SK-N-SH treated with all-trans-retinoic acid at 6 μM for 48 hours (cell line): ENCODE data around the gene SEL1L.

ENCODE experiments used
- ARNTL ChIP-seq: fragments of 450-650 bp; formaldehyde crosslinking; IDR thresholded peaks from 2 replicates; pipeline ENCODE4 v1.5.0; 2020; ENCODE audit warnings: low read depth, mild to moderate bottlenecking, moderate library complexity, borderline replicate concordance
- CSDC2 ChIP-seq: fragments of 250-450 bp; sonication (Bioruptor Pico); IDR thresholded peaks from 2 replicates; pipeline ENCODE4 v1.5.0; 2020; ENCODE audit warnings: mild to moderate bottlenecking, moderate library complexity
- ESRRG ChIP-seq: fragments of 250-450 bp; sonication (Bioruptor Pico); IDR thresholded peaks from 2 replicates; pipeline ENCODE4 v1.6.1; 2021; ENCODE audit warnings: mild to moderate bottlenecking
- GLIS3 ChIP-seq: fragments of 250-450 bp; sonication (Bioruptor Pico); IDR thresholded peaks from 2 replicates; pipeline ENCODE4 v1.5.0; 2020; ENCODE audit warnings: mild to moderate bottlenecking, moderate library complexity
- ISL1 ChIP-seq: fragments of 250-450 bp; sonication (Bioruptor Pico); IDR thresholded peaks from 2 replicates; pipeline ENCODE4 v2.1.2; 2022; ENCODE audit warnings: mild to moderate bottlenecking, moderate library complexity
- TOX ChIP-seq: fragments of 250-450 bp; sonication (Bioruptor Pico); IDR thresholded peaks from 2 replicates; pipeline ENCODE4 v1.8.0; 2021; ENCODE audit warnings: mild to moderate bottlenecking, moderate library complexity, borderline replicate concordance
- ZFP3 ChIP-seq: fragments of 250-450 bp; sonication (Bioruptor Pico); IDR thresholded peaks from 2 replicates; pipeline ENCODE4 v1.5.0; 2020; ENCODE audit warnings: mild to moderate bottlenecking, moderate library complexity
- ZFP30 ChIP-seq: fragments of 450-650 bp; formaldehyde crosslinking; IDR thresholded peaks from 2 replicates; pipeline ENCODE4 v1.5.0; 2022; ENCODE audit warnings: mild to moderate bottlenecking, moderate library complexity
- TF ChIP-seq, protein P1 (sequence below): fragments of 250-450 bp; sonication (Bioruptor Pico); IDR thresholded peaks from 2 replicates; pipeline ENCODE4 v1.5.1; 2020; ENCODE audit warnings: low read depth, mild to moderate bottlenecking, moderate library complexity
- TF ChIP-seq, protein P2 (sequence below): fragments of 250-450 bp; sonication (Bioruptor Pico); IDR thresholded peaks from 2 replicates; pipeline ENCODE4 v1.8.0; 2020; ENCODE audit warnings: mild to moderate bottlenecking, moderate library complexity, borderline replicate concordance
- TF ChIP-seq, protein P3 (sequence below): fragments of 250-450 bp; sonication (Bioruptor Pico); IDR thresholded peaks from 2 replicates; pipeline ENCODE4 v1.5.1; 2021; ENCODE audit warnings: mild to moderate bottlenecking, moderate library complexity
- TF ChIP-seq, protein P4 (sequence below): fragments of 250-450 bp; sonication (Bioruptor Pico); IDR thresholded peaks from 2 replicates; pipeline ENCODE4 v1.5.0; 2020; ENCODE audit warnings: mild to moderate bottlenecking, moderate library complexity

DNA sequence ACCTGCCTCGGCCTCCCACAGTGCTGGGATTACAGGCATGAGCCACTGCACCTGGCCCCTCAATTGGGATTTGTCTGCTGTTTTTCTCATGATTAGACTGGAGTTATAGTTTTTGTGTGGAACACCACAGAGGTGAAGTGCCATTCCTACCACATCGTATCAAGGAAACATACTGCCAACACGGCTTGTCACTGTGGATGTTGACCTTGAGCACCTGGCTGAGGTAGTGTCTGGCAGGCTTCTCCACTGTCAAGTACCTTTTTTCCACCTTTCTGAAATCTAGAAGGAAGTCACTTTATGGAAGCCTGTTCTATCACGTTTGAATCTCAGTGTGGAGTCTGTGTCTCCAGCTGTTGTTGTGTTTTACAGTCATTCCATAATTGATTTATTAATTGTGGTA, 21.4 kb upstream of the SEL1L start:
- TF ChIP-seq, protein P1, sequence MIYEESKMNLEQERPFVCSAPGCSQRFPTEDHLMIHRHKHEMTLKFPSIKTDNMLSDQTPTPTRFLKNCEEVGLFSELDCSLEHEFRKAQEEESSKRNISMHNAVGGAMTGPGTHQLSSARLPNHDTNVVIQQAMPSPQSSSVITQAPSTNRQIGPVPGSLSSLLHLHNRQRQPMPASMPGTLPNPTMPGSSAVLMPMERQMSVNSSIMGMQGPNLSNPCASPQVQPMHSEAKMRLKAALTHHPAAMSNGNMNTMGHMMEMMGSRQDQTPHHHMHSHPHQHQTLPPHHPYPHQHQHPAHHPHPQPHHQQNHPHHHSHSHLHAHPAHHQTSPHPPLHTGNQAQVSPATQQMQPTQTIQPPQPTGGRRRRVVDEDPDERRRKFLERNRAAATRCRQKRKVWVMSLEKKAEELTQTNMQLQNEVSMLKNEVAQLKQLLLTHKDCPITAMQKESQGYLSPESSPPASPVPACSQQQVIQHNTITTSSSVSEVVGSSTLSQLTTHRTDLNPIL, result no peak
- TF ChIP-seq CSDC2 (CRISPR knock-in tag) (no peak), ZFP30 (CRISPR knock-in tag) (no peak), ESRRG (CRISPR knock-in tag) (no peak), TOX (CRISPR knock-in tag) (no peak), ZFP3 (CRISPR knock-in tag) (no peak), ARNTL (CRISPR knock-in tag) (no peak), GLIS3 (CRISPR knock-in tag) (no peak), ISL1 (no peak)
- TF ChIP-seq, protein P2, sequence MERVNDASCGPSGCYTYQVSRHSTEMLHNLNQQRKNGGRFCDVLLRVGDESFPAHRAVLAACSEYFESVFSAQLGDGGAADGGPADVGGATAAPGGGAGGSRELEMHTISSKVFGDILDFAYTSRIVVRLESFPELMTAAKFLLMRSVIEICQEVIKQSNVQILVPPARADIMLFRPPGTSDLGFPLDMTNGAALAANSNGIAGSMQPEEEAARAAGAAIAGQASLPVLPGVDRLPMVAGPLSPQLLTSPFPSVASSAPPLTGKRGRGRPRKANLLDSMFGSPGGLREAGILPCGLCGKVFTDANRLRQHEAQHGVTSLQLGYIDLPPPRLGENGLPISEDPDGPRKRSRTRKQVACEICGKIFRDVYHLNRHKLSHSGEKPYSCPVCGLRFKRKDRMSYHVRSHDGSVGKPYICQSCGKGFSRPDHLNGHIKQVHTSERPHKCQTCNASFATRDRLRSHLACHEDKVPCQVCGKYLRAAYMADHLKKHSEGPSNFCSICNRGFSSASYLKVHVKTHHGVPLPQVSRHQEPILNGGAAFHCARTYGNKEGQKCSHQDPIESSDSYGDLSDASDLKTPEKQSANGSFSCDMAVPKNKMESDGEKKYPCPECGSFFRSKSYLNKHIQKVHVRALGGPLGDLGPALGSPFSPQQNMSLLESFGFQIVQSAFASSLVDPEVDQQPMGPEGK (CRISPR knock-in tag), result no peak
- TF ChIP-seq, protein P3, sequence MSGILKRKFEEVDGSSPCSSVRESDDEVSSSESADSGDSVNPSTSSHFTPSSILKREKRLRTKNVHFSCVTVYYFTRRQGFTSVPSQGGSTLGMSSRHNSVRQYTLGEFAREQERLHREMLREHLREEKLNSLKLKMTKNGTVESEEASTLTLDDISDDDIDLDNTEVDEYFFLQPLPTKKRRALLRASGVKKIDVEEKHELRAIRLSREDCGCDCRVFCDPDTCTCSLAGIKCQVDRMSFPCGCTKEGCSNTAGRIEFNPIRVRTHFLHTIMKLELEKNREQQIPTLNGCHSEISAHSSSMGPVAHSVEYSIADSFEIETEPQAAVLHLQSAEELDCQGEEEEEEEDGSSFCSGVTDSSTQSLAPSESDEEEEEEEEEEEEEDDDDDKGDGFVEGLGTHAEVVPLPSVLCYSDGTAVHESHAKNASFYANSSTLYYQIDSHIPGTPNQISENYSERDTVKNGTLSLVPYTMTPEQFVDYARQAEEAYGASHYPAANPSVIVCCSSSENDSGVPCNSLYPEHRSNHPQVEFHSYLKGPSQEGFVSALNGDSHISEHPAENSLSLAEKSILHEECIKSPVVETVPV (CRISPR knock-in tag), result no peak
- TF ChIP-seq, protein P4, sequence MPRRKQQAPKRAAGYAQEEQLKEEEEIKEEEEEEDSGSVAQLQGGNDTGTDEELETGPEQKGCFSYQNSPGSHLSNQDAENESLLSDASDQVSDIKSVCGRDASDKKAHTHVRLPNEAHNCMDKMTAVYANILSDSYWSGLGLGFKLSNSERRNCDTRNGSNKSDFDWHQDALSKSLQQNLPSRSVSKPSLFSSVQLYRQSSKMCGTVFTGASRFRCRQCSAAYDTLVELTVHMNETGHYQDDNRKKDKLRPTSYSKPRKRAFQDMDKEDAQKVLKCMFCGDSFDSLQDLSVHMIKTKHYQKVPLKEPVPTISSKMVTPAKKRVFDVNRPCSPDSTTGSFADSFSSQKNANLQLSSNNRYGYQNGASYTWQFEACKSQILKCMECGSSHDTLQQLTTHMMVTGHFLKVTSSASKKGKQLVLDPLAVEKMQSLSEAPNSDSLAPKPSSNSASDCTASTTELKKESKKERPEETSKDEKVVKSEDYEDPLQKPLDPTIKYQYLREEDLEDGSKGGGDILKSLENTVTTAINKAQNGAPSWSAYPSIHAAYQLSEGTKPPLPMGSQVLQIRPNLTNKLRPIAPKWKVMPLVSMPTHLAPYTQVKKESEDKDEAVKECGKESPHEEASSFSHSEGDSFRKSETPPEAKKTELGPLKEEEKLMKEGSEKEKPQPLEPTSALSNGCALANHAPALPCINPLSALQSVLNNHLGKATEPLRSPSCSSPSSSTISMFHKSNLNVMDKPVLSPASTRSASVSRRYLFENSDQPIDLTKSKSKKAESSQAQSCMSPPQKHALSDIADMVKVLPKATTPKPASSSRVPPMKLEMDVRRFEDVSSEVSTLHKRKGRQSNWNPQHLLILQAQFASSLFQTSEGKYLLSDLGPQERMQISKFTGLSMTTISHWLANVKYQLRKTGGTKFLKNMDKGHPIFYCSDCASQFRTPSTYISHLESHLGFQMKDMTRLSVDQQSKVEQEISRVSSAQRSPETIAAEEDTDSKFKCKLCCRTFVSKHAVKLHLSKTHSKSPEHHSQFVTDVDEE (CRISPR knock-in tag), result no peak
